VCaP (cell line): ENCODE results near the gene FBXO39.

Experiments
- H3K27ac ChIP-seq: fragments of 450-650 bp; 2 replicates; pipeline ENCODE4 v1.5.1; 2017
- TF ChIP-seq, protein P1 (sequence below): fragments of 450-650 bp; conservative IDR thresholded peaks from 2 replicates; pipeline ENCODE4 v1.5.1; 2017; ENCODE audit warnings: mild to moderate bottlenecking, moderate library complexity

Gene FBXO39

GRCh38 chr17:6779411-6779810, 3.4 kb downstream of the FBXO39 start:
- no peak overlapping the region for H3K27ac ChIP-seq
- TF ChIP-seq, protein P1, sequence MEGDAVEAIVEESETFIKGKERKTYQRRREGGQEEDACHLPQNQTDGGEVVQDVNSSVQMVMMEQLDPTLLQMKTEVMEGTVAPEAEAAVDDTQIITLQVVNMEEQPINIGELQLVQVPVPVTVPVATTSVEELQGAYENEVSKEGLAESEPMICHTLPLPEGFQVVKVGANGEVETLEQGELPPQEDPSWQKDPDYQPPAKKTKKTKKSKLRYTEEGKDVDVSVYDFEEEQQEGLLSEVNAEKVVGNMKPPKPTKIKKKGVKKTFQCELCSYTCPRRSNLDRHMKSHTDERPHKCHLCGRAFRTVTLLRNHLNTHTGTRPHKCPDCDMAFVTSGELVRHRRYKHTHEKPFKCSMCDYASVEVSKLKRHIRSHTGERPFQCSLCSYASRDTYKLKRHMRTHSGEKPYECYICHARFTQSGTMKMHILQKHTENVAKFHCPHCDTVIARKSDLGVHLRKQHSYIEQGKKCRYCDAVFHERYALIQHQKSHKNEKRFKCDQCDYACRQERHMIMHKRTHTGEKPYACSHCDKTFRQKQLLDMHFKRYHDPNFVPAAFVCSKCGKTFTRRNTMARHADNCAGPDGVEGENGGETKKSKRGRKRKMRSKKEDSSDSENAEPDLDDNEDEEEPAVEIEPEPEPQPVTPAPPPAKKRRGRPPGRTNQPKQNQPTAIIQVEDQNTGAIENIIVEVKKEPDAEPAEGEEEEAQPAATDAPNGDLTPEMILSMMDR: no peak

- no peak overlapping the region for H3K27ac ChIP-seq
- TF ChIP-seq, protein P1: no peak
Measured at GRCh38 chr17:6780001-6780400, 4.0 kb downstream of the FBXO39 start.

DNA sequence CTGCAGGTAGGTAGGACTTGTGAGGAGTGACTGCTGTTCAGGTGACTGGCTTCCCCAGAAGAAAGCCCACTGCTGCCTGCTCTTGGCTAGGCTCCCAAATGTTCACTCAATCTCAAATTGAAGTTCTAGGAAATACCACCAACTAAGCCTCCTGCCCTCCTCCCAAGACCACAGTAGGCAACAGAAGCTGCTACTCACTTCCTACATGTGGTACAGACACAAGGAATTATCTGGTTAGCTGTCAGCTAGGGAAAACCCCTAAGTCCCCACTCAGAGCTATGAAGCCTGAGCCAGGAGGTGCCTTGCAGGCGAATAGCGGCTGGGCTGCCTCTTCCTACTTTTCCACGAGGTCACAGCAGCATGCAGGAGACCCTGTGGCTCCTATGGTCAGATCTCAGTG, 4.9 kb downstream of the FBXO39 start:
- TF ChIP-seq, protein P1: no peak

GRCh38 chr17:6782244-6782643, 6.2 kb downstream of the FBXO39 start:
- TF ChIP-seq, protein P1: no peak
- no peak overlapping the region for H3K27ac ChIP-seq

More for the DNA sequence above, 4.9 kb downstream of the FBXO39 start:
- no peak overlapping the region for H3K27ac ChIP-seq

GRCh38 chr17:6786618-6787017, 10.6 kb downstream of the FBXO39 start:
- H3K27ac ChIP-seq: no peak overlapping the region
- TF ChIP-seq, protein P1: no peak

DNA sequence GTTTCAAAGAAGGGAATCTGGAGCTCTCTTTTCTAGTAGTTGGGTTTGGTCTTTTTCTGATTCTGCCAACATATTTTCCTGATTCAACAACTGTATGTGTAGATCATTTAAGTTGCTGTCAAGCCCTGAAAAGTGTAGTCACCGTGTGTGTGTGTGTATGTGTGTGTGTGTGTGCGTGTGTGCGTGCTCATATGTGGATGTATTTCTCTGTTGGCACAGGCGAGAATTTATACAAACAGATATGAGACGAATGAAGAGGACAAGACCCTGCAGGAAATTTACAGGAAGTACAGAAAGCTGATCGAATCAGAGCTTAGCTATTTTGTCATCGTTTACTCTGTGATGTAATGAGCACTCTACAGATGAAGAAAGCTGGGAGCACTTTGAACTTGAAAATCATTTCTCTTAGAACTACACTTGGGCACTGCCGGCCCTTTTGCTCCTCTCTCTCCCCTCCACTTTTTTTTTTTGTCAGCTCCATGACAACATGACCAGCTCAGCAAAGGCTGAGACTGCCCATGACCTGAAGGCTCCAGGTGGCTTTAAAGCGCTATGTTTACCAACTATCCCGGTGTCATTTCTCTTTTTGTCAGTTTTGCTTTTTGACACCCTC, 11.2 kb downstream of the FBXO39 start:
- H3K27ac ChIP-seq: no peak overlapping the region
- TF ChIP-seq, protein P1: no peak

DNA sequence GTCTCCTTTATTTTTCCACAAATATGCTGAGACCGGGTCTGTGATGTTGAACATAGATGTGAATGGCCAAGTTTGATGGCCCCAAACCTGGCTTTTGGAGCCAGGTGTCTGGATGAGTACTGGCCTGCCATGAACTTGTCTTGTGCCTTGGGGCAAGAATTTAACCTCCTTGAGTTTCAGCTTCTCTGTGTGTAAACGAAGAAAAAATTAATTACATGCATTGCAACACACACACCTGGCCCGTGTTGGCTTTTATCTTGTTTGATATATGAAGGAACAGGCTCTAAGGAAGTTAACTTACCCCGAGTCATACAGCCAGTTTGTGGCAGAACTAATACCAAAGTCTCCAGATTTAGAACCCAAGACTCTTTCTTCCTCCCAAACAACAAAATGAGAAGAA, 13.1 kb downstream of the FBXO39 start:
- TF ChIP-seq, protein P1: no peak
- no peak overlapping the region for H3K27ac ChIP-seq
